Smooth muscle cell (in vitro differentiated cells): Measurements from ENCODE around the gene CLDN2. TPM values are rescaled to one million over a fixed set of nuclear protein-coding genes. Genes with fewer than 3 reads are reported as not detected.
A peak's percentile ranks its signal among the peaks of the same experiment; 100 is the strongest.

Source experiments
- DNase-seq: peaks from one replicate; lab custom pipeline; 2025; ENCODE audit not compliant: unreplicated experiment; lab: John Stamatoyannopoulos, UW
- H2AFZ ChIP-seq: fragments of 200-600 bp; sonication (generic); 2 replicates; pipeline ENCODE4 v1.6.0; 2016; ENCODE audit warnings: antibody characterized with exemption, low read depth, mild to moderate bottlenecking
- H3F3A ChIP-seq: fragments of 200-600 bp; sonication (generic); 2 replicates; pipeline ENCODE4 v1.6.0; 2017; ENCODE audit warnings: antibody characterized with exemption, low read depth
- H3K27ac ChIP-seq: fragments of 200-600 bp; sonication (generic); 2 replicates; pipeline ENCODE4 v1.5.1; 2016; ENCODE audit warnings: low read depth, mild to moderate bottlenecking
- H3K27me3 ChIP-seq: fragments of 200-600 bp; sonication (generic); 2 replicates; pipeline ENCODE4 v1.6.1; 2016; ENCODE audit warnings: low read depth, mild to moderate bottlenecking
- H3K36me3 ChIP-seq: fragments of 200-600 bp; sonication (generic); 2 replicates; pipeline ENCODE4 v1.5.1; 2016; ENCODE audit warnings: low read depth
- H3K4me1 ChIP-seq: fragments of 200-600 bp; sonication (generic); 2 replicates; pipeline ENCODE4 v1.5.1; 2016; ENCODE audit warnings: low read depth
- H3K4me2 ChIP-seq: fragments of 200-600 bp; sonication (generic); 2 replicates; pipeline ENCODE4 v1.6.0; 2016; ENCODE audit warnings: mild to moderate bottlenecking
- H3K4me3 ChIP-seq: fragments of 200-600 bp; sonication (generic); 2 replicates; pipeline ENCODE4 v1.5.1; 2016; ENCODE audit warnings: mild to moderate bottlenecking
- H3K79me2 ChIP-seq: fragments of 200-600 bp; sonication (generic); 2 replicates; pipeline ENCODE4 v1.6.0; 2016; ENCODE audit warnings: low read depth, mild to moderate bottlenecking
- H3K9ac ChIP-seq: fragments of 200-600 bp; sonication (generic); 2 replicates; pipeline ENCODE4 v1.6.0; 2016; ENCODE audit warnings: low read depth
- H3K9me3 ChIP-seq: fragments of 200-600 bp; sonication (generic); replicated peaks from 2 replicates; pipeline ENCODE4 v1.5.1; 2016; ENCODE audit warnings: low read depth
- H4K20me1 ChIP-seq: fragments of 200-600 bp; sonication (generic); 2 replicates; pipeline ENCODE4 v1.6.0; 2016; ENCODE audit warnings: low read depth
- WGBS: methylation state at CpG from one replicate; pipeline ENCODE4 v1.1.7; 2016; ENCODE audit warnings: low lambda C conversion rate; 5-methylcytosine and 5-hydroxymethylcytosine counted together
- polyA plus RNA-seq: library from polyadenylated mRNA; unstranded; fragments of >200 nt; fragmentation: Nextera tagmentation; extraction: Ambion mirVana; gene quantifications from 2 replicates; pipeline ENCODE4 v1.2.1, GENCODE V29; 2016
- total RNA-seq: library from RNA; depleted of rRNA; stranded (reverse); fragments of >200 nt; gene quantifications from 2 replicates; pipeline ENCODE4 v1.2.3, GENCODE V29; 2014
- TF ChIP-seq, protein P1 (sequence below): fragments of 200-600 bp; sonication (generic); IDR thresholded peaks from 2 replicates; pipeline ENCODE4 v1.5.1; 2017; ENCODE audit warnings: borderline replicate concordance, mild to moderate bottlenecking, antibody characterized with exemption; ENCODE audit not compliant: insufficient read depth, poor library complexity, severe bottlenecking

CLDN2 gene
- total and polyA plus RNA-seq, 2 experiments from 2014 or later: 0.04 to 0.07 TPM

DNA sequence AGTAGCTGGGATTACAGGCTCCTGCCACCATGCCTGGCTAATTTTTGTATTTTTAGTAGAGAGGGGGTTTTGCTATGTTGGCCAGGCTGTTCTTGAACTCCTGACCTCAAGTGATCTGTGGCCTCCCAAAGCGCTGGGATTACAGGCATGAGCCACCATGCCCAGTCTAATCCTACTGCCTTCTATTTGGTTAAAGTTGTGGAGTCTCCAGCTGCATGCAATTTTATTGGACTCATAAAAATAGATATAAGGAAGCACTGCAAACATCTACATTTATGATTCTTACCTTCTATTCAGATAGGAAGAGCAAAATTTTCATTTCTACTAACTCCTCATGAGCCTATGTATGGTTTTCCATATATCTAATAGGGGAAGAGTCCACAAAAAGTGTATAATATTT is 30.7 kb upstream of the CLDN2 start:
- Histone ChIP-seq H3K27ac (no peak overlapping the region), H4K20me1 (no peaks in the 10 kb centered on the region), H3K4me3 (no peak overlapping the region), H3K4me2 (no peak overlapping the region), H3K9me3 (no peaks in the 10 kb centered on the region), H3K36me3 (no peaks in the 10 kb centered on the region), H3K79me2 (no peaks in the 10 kb centered on the region), H2AFZ (no peak overlapping the region), H3K27me3 (no peaks in the 10 kb centered on the region), H3F3A (no peaks in the 10 kb centered on the region), H3K4me1 (no peaks in the 10 kb centered on the region), H3K9ac (no peak overlapping the region)
- TF ChIP-seq, protein P1, sequence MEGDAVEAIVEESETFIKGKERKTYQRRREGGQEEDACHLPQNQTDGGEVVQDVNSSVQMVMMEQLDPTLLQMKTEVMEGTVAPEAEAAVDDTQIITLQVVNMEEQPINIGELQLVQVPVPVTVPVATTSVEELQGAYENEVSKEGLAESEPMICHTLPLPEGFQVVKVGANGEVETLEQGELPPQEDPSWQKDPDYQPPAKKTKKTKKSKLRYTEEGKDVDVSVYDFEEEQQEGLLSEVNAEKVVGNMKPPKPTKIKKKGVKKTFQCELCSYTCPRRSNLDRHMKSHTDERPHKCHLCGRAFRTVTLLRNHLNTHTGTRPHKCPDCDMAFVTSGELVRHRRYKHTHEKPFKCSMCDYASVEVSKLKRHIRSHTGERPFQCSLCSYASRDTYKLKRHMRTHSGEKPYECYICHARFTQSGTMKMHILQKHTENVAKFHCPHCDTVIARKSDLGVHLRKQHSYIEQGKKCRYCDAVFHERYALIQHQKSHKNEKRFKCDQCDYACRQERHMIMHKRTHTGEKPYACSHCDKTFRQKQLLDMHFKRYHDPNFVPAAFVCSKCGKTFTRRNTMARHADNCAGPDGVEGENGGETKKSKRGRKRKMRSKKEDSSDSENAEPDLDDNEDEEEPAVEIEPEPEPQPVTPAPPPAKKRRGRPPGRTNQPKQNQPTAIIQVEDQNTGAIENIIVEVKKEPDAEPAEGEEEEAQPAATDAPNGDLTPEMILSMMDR: no peak
- DNase-seq: no peak
- WGBS: 59% methylated on average over 1 of the region's 1 CpG

DNA sequence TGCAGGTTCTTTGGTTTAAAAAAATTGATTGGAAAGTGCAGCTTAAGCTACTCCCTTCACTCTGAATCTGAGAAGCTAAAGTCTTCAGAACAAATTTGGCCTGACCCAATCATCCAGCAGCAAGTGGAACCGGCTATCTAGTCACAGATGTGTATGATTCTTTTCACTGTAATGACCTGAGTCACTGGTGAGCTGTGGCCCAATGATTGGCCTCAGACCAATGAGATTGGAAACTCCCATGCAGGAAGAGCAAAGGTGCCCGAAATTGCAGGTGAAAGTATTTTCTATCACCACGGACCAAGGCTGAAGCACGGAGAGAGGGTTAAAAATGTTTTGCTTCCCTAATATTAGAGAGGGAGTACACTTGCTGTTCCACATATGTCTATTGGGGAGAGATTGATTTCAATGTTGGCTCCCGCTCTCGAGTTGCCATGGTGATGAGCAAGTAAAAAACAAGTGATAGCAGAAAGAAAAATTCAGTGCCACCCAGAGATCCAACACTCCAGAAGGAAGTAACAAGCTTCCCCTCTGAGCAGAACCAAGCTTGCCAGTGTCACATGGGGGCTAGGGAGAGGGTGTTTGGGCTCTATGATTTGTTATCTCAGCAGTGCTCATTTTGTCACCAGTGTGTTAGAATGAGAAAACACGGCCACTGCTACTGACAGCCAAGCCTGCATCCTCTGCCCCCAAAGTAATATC is 28.3 kb upstream of the CLDN2 start:
- Histone ChIP-seq H3K9me3 (no peaks in the 10 kb centered on the region), H3K27ac (no peak overlapping the region), H3F3A (no peaks in the 10 kb centered on the region), H3K4me2 (no peak overlapping the region), H3K27me3 (no peaks in the 10 kb centered on the region), H3K36me3 (no peaks in the 10 kb centered on the region), H4K20me1 (no peaks in the 10 kb centered on the region), H3K9ac (no peak overlapping the region), H3K4me1 (no peaks in the 10 kb centered on the region), H2AFZ (no peak overlapping the region), H3K4me3 (no peak overlapping the region), H3K79me2 (no peaks in the 10 kb centered on the region)
- WGBS: 77% methylated on average over 7 of the region's 7 CpGs
- DNase-seq: no peak
- TF ChIP-seq, protein P1: no peak

DNA sequence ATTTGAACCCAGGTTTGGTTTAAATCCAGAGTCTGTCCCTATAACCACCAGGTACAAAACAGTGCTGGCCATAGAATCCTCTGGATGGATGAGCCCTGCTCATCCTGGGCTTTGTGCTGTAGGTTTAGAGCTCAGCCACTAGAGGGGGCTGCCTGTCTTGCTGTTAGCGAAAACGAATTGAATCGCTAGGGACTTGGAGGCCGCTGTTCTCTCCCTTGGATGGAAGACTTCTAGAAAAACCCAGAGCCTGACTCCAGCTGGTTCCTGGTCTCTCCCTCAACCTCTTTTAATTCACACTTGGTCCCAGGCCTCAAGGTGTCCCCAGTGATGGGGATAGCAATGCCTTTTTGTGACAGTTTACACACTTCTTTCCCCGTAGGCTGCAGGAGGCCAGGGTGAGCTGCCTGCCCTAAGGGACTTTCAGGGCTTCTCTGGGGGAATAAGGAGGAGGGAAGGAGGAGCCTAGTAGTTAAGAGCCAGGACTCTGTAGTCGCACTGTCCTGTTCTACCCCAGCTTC is 25.8 kb upstream of the CLDN2 start:
- H3K27me3 ChIP-seq: no peaks in the 10 kb centered on the region
- H3K27ac ChIP-seq: peak overlapping the region; percentile 47
- H3K4me3 ChIP-seq: no peak overlapping the region
- no peaks in the 10 kb centered on the region for H3K4me1 ChIP-seq
- TF ChIP-seq, protein P1: peak; percentile 66
- H3K4me2 ChIP-seq: no peak overlapping the region
- no peaks in the 10 kb centered on the region for H3F3A ChIP-seq
- no peaks in the 10 kb centered on the region for H3K79me2 ChIP-seq
- no peaks in the 10 kb centered on the region for H4K20me1 ChIP-seq
- WGBS: 24% methylated on average over 6 of the region's 6 CpGs
- H2AFZ ChIP-seq: no peak overlapping the region
- no peaks in the 10 kb centered on the region for H3K36me3 ChIP-seq
- H3K9me3 ChIP-seq: no peaks in the 10 kb centered on the region
- H3K9ac ChIP-seq: no peak overlapping the region
- DNase-seq: no peak
